Right lobe of liver (tissue), 6 donors: Measurements from ENCODE around the gene RAB4A. TPM values are rescaled to one million over a fixed set of nuclear protein-coding genes. Genes with fewer than 3 reads are reported as not detected.
"Not testable (repeated sequence)": the region's sequence is repeated elsewhere in the genome, so short reads cannot be mapped to it uniquely, and the experiment has no call there.

Experiments used
- ATAC-seq, 4 donors: fragments of 200-7000 bp; cut with Tn5 transposase; one replicate each; pipeline ENCODE4 v1.9.1; 2020; ENCODE audit warnings: mild to moderate bottlenecking in 4 of 4, moderate library complexity in 4 of 4
- DNase-seq, 3 donors: peaks; one replicate each; pipeline ENCODE4 v3.0.0-alpha.2; 2020
- H3K27ac ChIP-seq, 3 donors: fragments of 200-600 bp; one replicate each; pipeline ENCODE4 v1.8.0; 2022
- H3K27me3 ChIP-seq, 2 donors: fragments of 200-600 bp; one replicate each; pipeline ENCODE4 v1.8.0; 2022
- H3K36me3 ChIP-seq, 4 donors: fragments of 200-600 bp; sonication (generic) in 1 of 4; one replicate each; pipeline versions ENCODE4 v1.5.1 to v1.8.0; 2017 to 2022; ENCODE audit warnings: control low read depth in 1 of 4
- H3K4me1 ChIP-seq, 4 donors: fragments of 200-600 bp; sonication (generic) in 1 of 4; one replicate each; pipeline versions ENCODE4 v1.5.1 to v1.8.0; 2017 to 2022; ENCODE audit warnings: control low read depth in 1 of 4
- H3K4me3 ChIP-seq, 3 donors: fragments of 200-600 bp; one replicate each; pipeline ENCODE4 v1.8.0; 2022
- H3K9me3 ChIP-seq, 4 donors: fragments of 200-600 bp; sonication (generic) in 1 of 4; one replicate each; pipeline versions ENCODE4 v1.5.1 to v1.8.0; 2017 to 2022; ENCODE audit warnings: control low read depth in 1 of 4
- CTCF ChIP-seq, 4 donors: fragments of 200-600 bp in 3 of 4; fragments of 450-650 bp in 1 of 4; IDR thresholded peaks; one replicate each; pipeline versions ENCODE4 v1.5.1 to v1.8.0; 2016 to 2022; ENCODE audit warnings: antibody characterized with exemption in 4 of 4, mild to moderate bottlenecking in 2 of 4
- POLR2A ChIP-seq: fragments of 450-650 bp; IDR thresholded peaks from one replicate; pipeline ENCODE4 v1.6.1; 2017; ENCODE audit warnings: antibody characterized with exemption, mild to moderate bottlenecking
- WGBS: methylation state at CpG from one replicate; pipeline ENCODE4 v1.1.6; 2018; ENCODE audit warnings: low coverage, low lambda C conversion rate; ENCODE audit not compliant: insufficient coverage; ENCODE audit errors: missing lambda C conversion rate; 5-methylcytosine and 5-hydroxymethylcytosine counted together
- intact Hi-C, 2 donors: fragments of 100-400 bp; cut with DNase I; formaldehyde crosslinking; loops; one replicate each; pipeline versions ENCODE4 v1.11.2 to v1.14.1; 2022
- total RNA-seq, 6 experiments: library from RNA; depleted of rRNA in 2 of 6; stranded (reverse); fragments of >200 nt in 2 of 6; fragmentation: NEBNext Ultra II Directional in 3 of 6; extraction: Animal tissue kit (Norgen Biotek cat#: 25700) in 3 of 6; gene quantifications; one replicate each; pipeline versions ENCODE4 v1.1.0 to v1.2.4, GENCODE V29; 2016 to 2023
- donor health status: DM: no; HTN: yes; CAD: no.
- donor health status: DM: no; HTN: no; CAD: no.
- donor health status: DM: no; HTN: no; CAD: no.
- donor health status: DM: no; HTN: yes; CAD: no.
- donor health status: DM: no; HTN: yes; CAD: no.

RAB4A gene
- total RNA-seq, 6 experiments from 2014 or later: 23.3 to 66.4 (median 50.0) TPM

DNA sequence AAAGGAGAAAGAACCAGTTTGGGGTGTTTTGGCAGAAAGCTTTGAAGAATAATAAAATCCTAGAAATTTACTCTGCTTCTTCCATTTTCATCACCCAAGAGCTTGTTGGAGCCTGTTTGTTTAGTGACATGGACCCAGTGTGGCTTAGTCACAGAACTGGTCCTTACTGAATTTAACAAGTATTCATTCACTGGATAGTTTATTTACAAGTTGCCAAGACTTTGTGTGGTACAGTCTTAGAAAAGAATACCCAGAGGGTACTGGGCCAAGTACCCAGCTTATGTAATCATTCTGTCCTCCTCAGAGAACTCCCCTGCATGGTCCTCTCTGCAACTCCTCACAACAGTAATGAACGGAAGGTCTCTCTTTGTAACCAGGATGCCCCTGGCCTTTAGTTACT, 16.4 kb downstream of the RAB4A start:
- Histone ChIP-seq H3K9me3 (no peaks in the 10 kb centered on the region), H3K4me1 (peaks cover 0 to 26% (median 4%) of the 10 kb centered on the region in 4 donors), H3K36me3 (peaks cover 0 to 7% (median 4%) of the 10 kb centered on the region in 4 donors), H3K27me3 (no peaks in the 10 kb centered on the region), H3K4me3 (no peak overlapping the region), H3K27ac (no peak overlapping the region)
- intact Hi-C loops: no loop called here
- TF ChIP-seq POLR2A: no peak
- no peak for TF ChIP-seq CTCF (IDR thresholded peaks at IDR 0.05)
- ATAC-seq: no peak
- WGBS: 100% methylated on average over 1 of the region's 1 CpG
- no peak for DNase-seq

- H3K36me3 ChIP-seq: peaks cover 0 to 7% (median 4%) of the 10 kb centered on the region in 4 donors
- no peak for TF ChIP-seq CTCF (IDR thresholded peaks at IDR 0.05)
- TF ChIP-seq POLR2A: no peak
- peaks cover 0 to 17% (median 4%) of the 10 kb centered on the region in 4 donors for H3K4me1 ChIP-seq
- no peaks in the 10 kb centered on the region for H3K9me3 ChIP-seq
- H3K27me3 ChIP-seq: no peaks in the 10 kb centered on the region
- ATAC-seq (no peak), DNase-seq (no peak)
- H3K27ac ChIP-seq: no peak overlapping the region
- intact Hi-C loops: no loop called here
- H3K4me3 ChIP-seq: no peak overlapping the region
- 84% methylated on average over 1 of the region's 1 CpG for WGBS
Observed at GRCh38 chr1:229288516-229288915, 17.6 kb downstream of the RAB4A start.

DNA sequence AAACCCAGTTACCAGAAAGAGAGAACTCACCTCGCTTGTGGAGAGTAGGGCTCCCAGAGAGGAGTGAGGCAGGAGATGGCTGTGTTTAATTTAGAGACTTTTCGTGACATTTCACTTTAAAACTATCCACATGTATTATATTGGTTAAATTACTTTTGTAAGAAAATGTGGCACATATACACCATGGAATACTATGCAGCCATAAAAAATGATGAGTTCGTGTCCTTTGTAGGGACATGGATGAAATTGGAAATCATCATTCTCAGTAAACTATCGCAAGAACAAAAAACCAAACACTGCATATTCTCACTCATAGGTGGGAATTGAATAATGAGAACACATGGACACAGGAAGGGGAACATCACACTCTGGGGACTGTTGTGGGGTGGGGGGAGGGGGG, 20.8 kb downstream of the RAB4A start:
- H3K4me1 ChIP-seq, DNase-seq, H3K27me3 ChIP-seq, H3K36me3 ChIP-seq, H3K4me3 ChIP-seq, H3K27ac ChIP-seq, intact Hi-C loops, H3K9me3 ChIP-seq, ATAC-seq: not testable (repeated sequence)
- WGBS: 90% methylated on average over 3 of the region's 4 CpGs

DNA sequence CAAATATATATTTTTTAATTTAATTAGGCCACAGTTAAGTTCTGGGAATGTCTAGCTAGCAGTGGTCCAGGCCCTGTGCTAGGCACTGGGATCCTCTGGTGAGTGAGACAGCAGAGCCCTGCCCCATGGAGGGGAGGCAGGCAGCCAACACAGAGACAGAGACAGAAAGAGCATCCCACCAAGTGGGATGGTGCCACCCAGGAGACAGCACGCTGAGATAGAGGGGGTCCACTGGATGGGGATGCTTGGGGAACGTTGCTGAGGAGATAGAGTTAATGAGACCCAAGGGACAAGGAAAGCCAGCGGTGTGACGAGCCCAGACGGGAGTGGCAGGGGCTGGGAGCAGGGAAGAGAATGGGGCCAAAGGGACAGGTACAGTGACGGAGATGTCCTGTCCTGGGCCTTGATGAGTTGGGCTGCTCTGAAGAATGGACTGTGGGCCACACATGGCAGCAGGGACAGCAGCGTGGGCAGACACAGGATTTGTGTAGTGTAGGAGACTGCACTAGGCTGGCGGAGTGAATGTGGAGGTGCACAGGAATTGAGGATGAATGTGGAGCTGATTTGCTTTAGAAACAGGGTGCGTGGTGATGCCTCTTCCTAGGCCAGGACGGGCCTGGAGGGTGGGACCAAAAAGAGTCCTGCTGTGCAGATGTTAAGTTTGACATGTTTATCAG, 22.8 kb downstream of the RAB4A start:
- H3K27me3 ChIP-seq: no peaks in the 10 kb centered on the region
- no peaks in the 10 kb centered on the region for H3K9me3 ChIP-seq
- TF ChIP-seq POLR2A (no peak), CTCF (IDR thresholded peaks at IDR 0.05) (no peak)
- peaks cover 0 to 7% (median 4%) of the 10 kb centered on the region in 4 donors for H3K36me3 ChIP-seq
- H3K27ac ChIP-seq: no peak overlapping the region
- peaks cover 0 to 8% (median 2%) of the 10 kb centered on the region in 4 donors for H3K4me1 ChIP-seq
- no peak for ATAC-seq
- intact Hi-C loops: no loop called here
- H3K4me3 ChIP-seq: no peak overlapping the region
- WGBS: 89% methylated on average over 5 of the region's 10 CpGs
- DNase-seq: no peak

DNA sequence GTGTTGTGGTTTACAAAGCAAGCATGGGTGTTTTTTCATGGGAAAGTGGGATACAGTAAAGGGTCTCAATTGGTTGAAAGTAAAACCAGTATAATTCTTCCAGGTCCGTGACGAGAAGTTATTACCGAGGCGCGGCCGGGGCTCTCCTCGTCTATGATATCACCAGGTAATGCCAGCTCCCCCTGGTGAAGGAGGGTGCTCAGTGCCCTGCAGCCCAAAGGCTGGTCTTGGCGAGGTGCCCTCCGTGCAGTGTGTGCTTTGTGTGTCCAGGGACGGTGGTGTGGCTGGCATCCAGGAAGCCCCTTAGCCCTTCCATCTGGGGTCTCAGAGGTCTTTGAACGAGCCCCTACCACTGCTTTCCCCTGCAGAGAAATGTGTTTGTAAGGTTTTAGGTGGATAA, 24.8 kb downstream of the RAB4A start:
- intact Hi-C loops: no loop called here
- Histone ChIP-seq H3K4me3 (no peak overlapping the region), H3K9me3 (no peaks in the 10 kb centered on the region), H3K4me1 (peaks cover 0 to 18% (median 2%) of the 10 kb centered on the region in 4 donors), H3K27ac (no peak overlapping the region), H3K27me3 (no peaks in the 10 kb centered on the region), H3K36me3 (peaks cover 0 to 19% (median 8%) of the 10 kb centered on the region in 4 donors)
- TF ChIP-seq POLR2A: no peak
- TF ChIP-seq CTCF (IDR thresholded peaks at IDR 0.05): no peak
- 93% methylated on average over 5 of the region's 11 CpGs for WGBS
- no peak for ATAC-seq
- DNase-seq: no peak
